RWPE1 (cell line): ENCODE data around the gene MTUS2.

Experiments used
- CTCF ChIA-PET: fragments of 350-600 bp; sonication (Branson Sonifier 250); formaldehyde crosslinking; extraction: SDS; loops from one replicate; lab custom pipeline; 2021; lab: Yijun Ruan, JAX
- POLR2A ChIA-PET: fragments of 400-600 bp; formaldehyde crosslinking; extraction: SDS; loops from one replicate; lab custom pipeline; 2020; ENCODE audit warnings: antibody characterized with exemption; ENCODE audit not compliant: low non-redundant PET; lab: Yijun Ruan, JAX
- DNase-seq: peaks from one replicate; pipeline ENCODE4 v3.0.0; 2012; ENCODE audit warnings: low spot score
- H3K27ac ChIP-seq: fragments of 450-650 bp; 2 replicates; pipeline ENCODE4 v1.5.1; 2017
- CTCF ChIP-seq: fragments of 450-650 bp; conservative IDR thresholded peaks from 2 replicates; pipeline ENCODE4 v1.5.1; 2017; ENCODE audit warnings: low read depth, mild to moderate bottlenecking

MTUS2 gene

GRCh38 chr13:28825379-28825778 lies 5.2 kb downstream of the MTUS2 start:
- no peak overlapping the region for H3K27ac ChIP-seq
- ChIA-PET CTCF (interaction anchor here (0.5 kb wide), 1 partner anchor 1329 kb away, joined by 4 read pairs; no protein-coding TSS in a partner anchor), POLR2A (no interaction called here)
- no peak for TF ChIP-seq CTCF
- DNase-seq: no peak

DNA sequence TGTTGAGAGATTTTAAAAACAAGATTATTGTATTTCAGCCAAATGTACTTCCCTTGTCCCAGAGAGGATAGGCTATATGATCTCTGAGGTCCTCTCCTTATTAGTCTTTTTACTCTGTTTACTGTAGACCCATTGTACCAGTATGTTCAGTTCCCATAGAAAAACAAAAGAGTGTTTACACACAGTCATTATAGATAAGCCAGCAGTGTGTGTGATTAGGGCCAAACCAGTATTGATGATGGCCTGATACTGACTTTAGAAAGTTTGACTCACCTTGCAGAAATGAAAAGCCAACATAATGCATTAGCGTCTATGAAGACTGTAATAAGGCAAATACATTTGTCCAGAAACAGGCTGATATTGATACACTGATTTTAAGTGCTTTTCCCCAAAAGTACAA lies 6.2 kb downstream of the MTUS2 start:
- CTCF ChIA-PET: no interaction called here
- H3K27ac ChIP-seq: no peak overlapping the region
- no peak for TF ChIP-seq CTCF
- DNase-seq: no peak
- POLR2A ChIA-PET: no interaction called here

DNA sequence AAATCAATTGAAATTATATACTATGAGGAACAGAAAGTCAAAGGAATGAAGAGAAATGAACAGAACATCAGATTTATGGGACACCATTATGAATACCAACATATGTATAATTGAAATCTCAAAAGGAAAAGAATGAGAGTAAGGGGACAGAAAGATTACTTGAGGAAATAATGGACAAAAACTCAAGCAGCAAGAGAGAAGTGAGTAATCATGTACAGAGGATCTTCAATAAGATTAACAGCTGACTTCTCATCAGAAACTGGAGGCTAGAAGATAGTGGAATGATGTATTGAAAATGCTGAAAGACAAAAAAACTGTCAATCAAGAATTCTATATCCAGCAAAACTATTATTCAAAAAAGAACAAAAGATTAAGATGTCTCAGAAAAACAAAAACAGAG lies 10.4 kb downstream of the MTUS2 start:
- TF ChIP-seq CTCF: no peak
- no peak overlapping the region for H3K27ac ChIP-seq
- ChIA-PET CTCF (no interaction called here), POLR2A (no interaction called here)
- no peak for DNase-seq

DNA sequence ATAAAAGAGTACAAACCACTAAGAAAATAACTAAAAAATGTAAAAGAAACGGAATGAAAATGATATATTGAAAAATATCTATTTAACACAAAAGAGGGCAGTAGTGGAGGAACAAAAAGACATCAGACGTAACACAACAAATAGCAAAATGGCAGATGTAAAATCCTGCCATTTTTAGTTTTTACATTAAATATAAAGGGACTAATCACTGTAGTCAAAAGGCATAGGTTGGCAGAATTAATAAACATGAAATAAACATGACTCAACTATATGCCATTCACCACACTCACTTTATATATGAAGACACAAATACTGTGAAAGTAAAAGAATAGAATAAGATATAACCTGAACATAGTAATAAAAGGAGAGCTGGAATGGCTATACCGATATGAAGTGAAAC lies 11.0 kb downstream of the MTUS2 start:
- ChIA-PET CTCF (no interaction called here), POLR2A (no interaction called here)
- no peak overlapping the region for H3K27ac ChIP-seq
- TF ChIP-seq CTCF: no peak
- DNase-seq: no peak

DNA sequence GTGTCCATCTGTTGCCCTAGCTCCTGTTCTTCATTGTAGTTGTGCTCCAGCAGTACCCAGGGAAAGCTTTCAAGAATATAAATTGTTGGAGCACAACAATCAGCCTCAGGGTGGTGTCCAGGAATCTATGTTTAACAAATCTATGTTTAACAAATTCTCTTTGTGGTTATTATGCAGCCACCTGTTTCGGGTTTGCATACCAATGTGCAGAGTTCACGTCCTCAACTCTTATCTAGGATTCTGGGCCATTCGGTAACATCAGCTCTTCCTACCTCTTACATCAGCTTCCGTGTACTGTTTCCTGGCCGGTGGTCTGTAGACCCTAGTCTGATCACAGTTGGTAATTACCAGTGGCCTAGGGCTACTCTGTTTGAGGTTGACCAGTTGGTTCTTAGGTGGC lies 17.0 kb downstream of the MTUS2 start:
- H3K27ac ChIP-seq: no peak overlapping the region
- ChIA-PET CTCF (interaction anchor here (0.5 to 0.6 kb wide), 2 partner anchors 165 to 762 kb away, joined by 3 read pairs; no protein-coding TSS in a partner anchor), POLR2A (no interaction called here)
- DNase-seq: no peak
- TF ChIP-seq CTCF: no peak

GRCh38 chr13:28843639-28844038 lies 23.5 kb downstream of the MTUS2 start:
- TF ChIP-seq CTCF: no peak
- ChIA-PET POLR2A (no interaction called here), CTCF (interaction anchor here (0.6 kb wide), 1 partner anchor 23 kb away, joined by 3 read pairs; no protein-coding TSS in a partner anchor)

More at GRCh38 chr13:28843639-28844038, 23.5 kb downstream of the MTUS2 start:
- no peak for DNase-seq
- H3K27ac ChIP-seq: no peak overlapping the region
